SU-DHL-6 (cell line): ENCODE data around the gene LHPP.

ENCODE experiments used
- H2AFZ ChIP-seq: fragments of 200-600 bp; sonication (generic); 2 replicates; pipeline ENCODE4 v1.6.1; 2014; ENCODE audit warnings: low read depth, mild to moderate bottlenecking, moderate library complexity, mixed read lengths, antibody characterized with exemption, low read length; ENCODE audit not compliant: severe bottlenecking
- H3F3A ChIP-seq: fragments of 200-600 bp; shearing (Covaris generic); 2 replicates; pipeline ENCODE4 v1.6.0; 2016; ENCODE audit warnings: antibody characterized with exemption, mild to moderate bottlenecking; ENCODE audit not compliant: insufficient read depth
- H3K27ac ChIP-seq: fragments of 200-600 bp; sonication (generic); 2 replicates; pipeline ENCODE4 v1.5.1; 2016; ENCODE audit warnings: low read depth, mild to moderate bottlenecking, low read length, moderate library complexity, mixed read lengths
- H3K27me3 ChIP-seq: fragments of 200-600 bp; sonication (generic), shearing (Covaris generic); 2 replicates; pipeline ENCODE4 v1.6.0; 2014; ENCODE audit warnings: mild to moderate bottlenecking, low read length
- H3K36me3 ChIP-seq: fragments of 200-600 bp; sonication (generic); 2 replicates; pipeline ENCODE4 v1.6.1; 2014; ENCODE audit warnings: mild to moderate bottlenecking, low read length, mixed read lengths
- H3K4me2 ChIP-seq: fragments of 300-600, 200-600 bp; shearing (Covaris generic), sonication (generic); 2 replicates; pipeline ENCODE4 v1.6.0; 2014; ENCODE audit warnings: low read length, low read depth, mild to moderate bottlenecking; ENCODE audit not compliant: poor library complexity, severe bottlenecking
- H3K4me3 ChIP-seq: fragments of 200-600 bp; sonication (generic); 2 replicates; pipeline ENCODE4 v1.5.1; 2014; ENCODE audit warnings: antibody characterized with exemption, low read length, mild to moderate bottlenecking, mixed read lengths; ENCODE audit not compliant: insufficient read depth, poor library complexity, severe bottlenecking
- H3K79me2 ChIP-seq: fragments of 200-600 bp; sonication (generic); 2 replicates; pipeline ENCODE4 v1.6.1; 2014; ENCODE audit warnings: mild to moderate bottlenecking, low read length, moderate library complexity; ENCODE audit not compliant: insufficient read depth
- H3K9ac ChIP-seq: fragments of 200-600 bp; sonication (generic); 2 replicates; pipeline ENCODE4 v1.7.0; 2014; ENCODE audit warnings: mild to moderate bottlenecking, low read length
- H3K9me2 ChIP-seq: fragments of 200-600 bp; sonication (generic); replicated peaks from 2 replicates; pipeline ENCODE4 v1.6.1; 2014; ENCODE audit warnings: low read length; ENCODE audit not compliant: insufficient read depth
- H3K9me3 ChIP-seq: fragments of 200-600 bp; sonication (generic); 2 replicates; pipeline ENCODE4 v1.6.1; 2014; ENCODE audit warnings: low read length, mixed read lengths; ENCODE audit not compliant: insufficient read depth
- H4K20me1 ChIP-seq: fragments of 200-600 bp; sonication (generic); 2 replicates; pipeline ENCODE4 v1.6.1; 2014; ENCODE audit warnings: low read depth, mild to moderate bottlenecking, antibody characterized with exemption, low read length, moderate library complexity, mixed read lengths
- EZH2phosphoT487 ChIP-seq: fragments of 200-600 bp; sonication (generic), shearing (Covaris generic); conservative IDR thresholded peaks from 2 replicates; pipeline ENCODE4 v1.6.1; 2018; ENCODE audit warnings: mild to moderate bottlenecking, antibody characterized with exemption, low read length, moderate library complexity, mixed read lengths
- TF ChIP-seq, protein P1 (sequence below): fragments of 200-600 bp; sonication (generic); IDR thresholded peaks from one replicate; pipeline ENCODE4 v1.5.1; 2017; ENCODE audit warnings: antibody characterized with exemption, mild to moderate bottlenecking, low read length, moderate library complexity; ENCODE audit not compliant: insufficient read depth, poor library complexity, severe bottlenecking

Gene LHPP

DNA sequence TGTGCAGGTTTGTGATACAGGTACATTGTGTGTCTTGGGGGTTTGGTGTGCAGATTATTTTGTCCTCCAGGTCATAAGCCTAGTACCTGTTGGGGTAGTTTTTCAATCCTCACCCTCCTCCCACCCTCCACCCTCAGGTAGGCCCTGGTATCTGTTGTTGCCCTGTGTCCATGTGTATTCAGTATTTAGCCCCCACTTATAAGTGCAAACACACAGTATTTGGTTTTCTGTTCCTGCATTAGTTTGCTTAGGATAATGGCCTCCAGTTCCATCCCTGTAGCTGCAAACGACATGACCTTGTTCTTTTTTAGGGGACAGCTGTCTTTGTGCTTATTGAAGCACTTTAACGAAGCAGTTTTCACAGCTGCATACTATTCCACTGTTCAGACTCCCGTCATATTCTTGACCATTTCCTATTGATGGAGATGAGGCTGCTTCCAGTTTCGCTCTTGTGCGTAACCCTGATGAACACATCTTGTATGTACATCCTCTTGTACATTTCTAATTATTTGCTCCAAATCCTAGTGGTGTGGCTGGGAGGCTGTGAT, 47.4 kb downstream of the LHPP start:
- Histone ChIP-seq H4K20me1 (no peaks in the 10 kb centered on the region), H3K79me2 (no peaks in the 10 kb centered on the region), H2AFZ (no peak overlapping the region), H3K9ac (no peak overlapping the region), H3K9me3 (no peaks in the 10 kb centered on the region), H3K9me2 (no peaks in the 10 kb centered on the region), H3K27ac (no peak overlapping the region), H3K4me2 (no peak overlapping the region), H3K27me3 (no peaks in the 10 kb centered on the region), H3K36me3 (no peaks in the 10 kb centered on the region), H3F3A (0 out of 2 replicates have a peak, but pooled peaks cover 11% of the 10 kb centered on the region), H3K4me3 (no peak overlapping the region)
- TF ChIP-seq EZH2phosphoT487 = no peak
- TF ChIP-seq, protein P1, sequence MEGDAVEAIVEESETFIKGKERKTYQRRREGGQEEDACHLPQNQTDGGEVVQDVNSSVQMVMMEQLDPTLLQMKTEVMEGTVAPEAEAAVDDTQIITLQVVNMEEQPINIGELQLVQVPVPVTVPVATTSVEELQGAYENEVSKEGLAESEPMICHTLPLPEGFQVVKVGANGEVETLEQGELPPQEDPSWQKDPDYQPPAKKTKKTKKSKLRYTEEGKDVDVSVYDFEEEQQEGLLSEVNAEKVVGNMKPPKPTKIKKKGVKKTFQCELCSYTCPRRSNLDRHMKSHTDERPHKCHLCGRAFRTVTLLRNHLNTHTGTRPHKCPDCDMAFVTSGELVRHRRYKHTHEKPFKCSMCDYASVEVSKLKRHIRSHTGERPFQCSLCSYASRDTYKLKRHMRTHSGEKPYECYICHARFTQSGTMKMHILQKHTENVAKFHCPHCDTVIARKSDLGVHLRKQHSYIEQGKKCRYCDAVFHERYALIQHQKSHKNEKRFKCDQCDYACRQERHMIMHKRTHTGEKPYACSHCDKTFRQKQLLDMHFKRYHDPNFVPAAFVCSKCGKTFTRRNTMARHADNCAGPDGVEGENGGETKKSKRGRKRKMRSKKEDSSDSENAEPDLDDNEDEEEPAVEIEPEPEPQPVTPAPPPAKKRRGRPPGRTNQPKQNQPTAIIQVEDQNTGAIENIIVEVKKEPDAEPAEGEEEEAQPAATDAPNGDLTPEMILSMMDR = no peak

DNA sequence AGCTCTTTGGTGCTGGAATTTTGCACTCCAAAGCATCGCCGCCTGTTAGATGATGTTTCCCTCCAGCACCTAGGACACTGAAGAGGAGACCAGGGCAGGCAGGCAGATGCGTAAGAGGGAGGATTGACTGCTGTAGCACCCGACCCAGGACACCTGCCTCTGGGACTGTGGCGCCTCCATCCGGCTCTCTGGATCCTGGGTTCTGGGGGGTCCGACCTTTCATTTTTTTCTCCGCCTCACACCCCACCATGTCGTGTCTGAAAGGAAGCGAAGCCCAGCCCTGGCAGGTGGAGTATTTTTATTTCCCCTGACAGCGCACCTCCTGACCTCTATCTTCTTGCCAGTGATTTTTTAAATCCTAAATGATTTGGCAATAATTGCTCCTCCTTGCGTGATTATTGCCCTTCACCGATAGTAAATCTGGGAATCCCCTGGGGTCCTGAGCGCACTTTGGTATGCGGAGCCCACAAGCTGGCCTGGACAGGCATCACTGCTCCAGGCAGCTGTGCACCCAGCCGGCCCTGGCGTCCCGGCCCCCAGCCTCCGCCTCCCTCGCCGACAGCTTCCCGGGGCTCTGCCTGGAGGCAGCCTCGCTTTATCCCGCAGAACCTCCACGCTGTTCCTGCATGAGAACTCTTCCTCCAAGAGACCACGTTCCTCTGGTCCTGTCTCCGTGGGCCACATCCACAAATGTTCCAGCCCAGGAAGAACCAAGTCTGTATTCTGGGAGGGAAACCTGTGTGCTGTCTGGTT, 48.4 kb downstream of the LHPP start:
- Histone ChIP-seq H3K79me2 (no peaks in the 10 kb centered on the region), H3K9me2 (no peaks in the 10 kb centered on the region), H4K20me1 (no peaks in the 10 kb centered on the region), H3K9me3 (no peaks in the 10 kb centered on the region), H3K36me3 (no peaks in the 10 kb centered on the region), H3K9ac (no peak overlapping the region), H3F3A (0 out of 2 replicates have a peak, but pooled peaks cover 10% of the 10 kb centered on the region), H3K27ac (no peak overlapping the region), H3K4me2 (no peak overlapping the region), H2AFZ (no peak overlapping the region), H3K27me3 (no peaks in the 10 kb centered on the region), H3K4me3 (no peak overlapping the region)
- TF ChIP-seq EZH2phosphoT487 = no peak
- TF ChIP-seq, protein P1 = no peak

DNA sequence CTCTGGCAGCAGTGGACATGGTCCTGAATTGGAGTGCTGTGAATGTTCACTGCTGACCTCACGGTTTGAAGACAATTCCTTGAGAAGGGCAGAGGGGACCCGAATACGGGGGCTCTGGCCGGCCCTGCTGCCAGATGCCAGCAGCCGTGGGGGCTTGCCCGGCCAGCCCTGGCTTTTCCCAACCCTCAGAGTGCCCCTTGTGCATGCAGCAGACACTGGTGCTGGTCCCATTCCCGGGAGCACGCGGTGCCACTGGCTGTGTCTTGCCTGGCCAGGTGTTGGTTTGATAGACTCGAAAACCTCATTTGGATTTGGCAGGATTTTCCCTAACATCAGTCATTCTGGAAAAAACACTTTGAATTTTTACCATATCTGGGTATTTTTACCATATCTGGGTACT, 49.1 kb downstream of the LHPP start:
- Histone ChIP-seq H3K27ac (no peak overlapping the region), H3K9me2 (no peaks in the 10 kb centered on the region), H3K36me3 (no peaks in the 10 kb centered on the region), H3K9me3 (no peaks in the 10 kb centered on the region), H3K79me2 (no peaks in the 10 kb centered on the region), H3F3A (0 out of 2 replicates have a peak, but pooled peaks cover 3% of the 10 kb centered on the region), H3K27me3 (no peaks in the 10 kb centered on the region), H3K9ac (no peak overlapping the region), H3K4me3 (no peak overlapping the region), H2AFZ (no peak overlapping the region), H4K20me1 (no peaks in the 10 kb centered on the region), H3K4me2 (no peak overlapping the region)
- TF ChIP-seq EZH2phosphoT487 = no peak
- TF ChIP-seq, protein P1 = no peak
